Panc1 (cell line): Measurements from ENCODE around the gene CARMIL1. TPM values are rescaled to one million over a fixed set of nuclear protein-coding genes. Genes with fewer than 3 reads are reported as not detected.

Experiments used
- ATAC-seq: fragments of 200-7000 bp; cut with Tn5 transposase; 2 replicates; pipeline ENCODE4 v1.9.1; 2020; ENCODE audit warnings: mild to moderate bottlenecking, moderate library complexity
- BruUV-seq: library from RNA; stranded (reverse); fragments of 400-500 nt; replicated peaks from 2 replicates; lab custom pipeline; 2021; lab: Mats Ljungman, UMichigan
- CTCF ChIA-PET: fragments of 300-600 bp; sonication (Branson Sonifier 250); formaldehyde crosslinking; loops from one replicate; lab custom pipeline; 2022; ENCODE audit warnings: antibody characterized with exemption; lab: Charles Lee
- POLR2A ChIA-PET: fragments of 300-600 bp; sonication (Branson Sonifier 250); formaldehyde crosslinking; loops from one replicate; lab custom pipeline; 2022; ENCODE audit warnings: antibody characterized with exemption; lab: Charles Lee
- DNase-seq: peaks from one replicate; pipeline ENCODE4 v3.0.0-alpha.2; 2010; ENCODE audit warnings: low read depth, low spot score
- H3K27ac ChIP-seq: 2 replicates; pipeline ENCODE4 v1.5.1; 2011; ENCODE audit warnings: mild to moderate bottlenecking, low read length, inconsistent platforms
- H3K27me3 ChIP-seq: fragments of 200-500 bp; sonication (Bioruptor generic); 2 replicates; pipeline ENCODE4 v1.6.0; 2014; ENCODE audit warnings: low read length, inconsistent platforms; ENCODE audit not compliant: control insufficient read depth, insufficient read depth
- H3K36me3 ChIP-seq: fragments of 200-500 bp; sonication (Bioruptor generic); 2 replicates; pipeline ENCODE4 v1.5.1; 2014; ENCODE audit warnings: inconsistent platforms, mild to moderate bottlenecking, low read length, moderate library complexity; ENCODE audit not compliant: control insufficient read depth, insufficient read depth
- H3K4me1 ChIP-seq: 2 replicates; pipeline ENCODE4 v1.5.1; 2011; ENCODE audit warnings: inconsistent platforms, mild to moderate bottlenecking, low read length, moderate library complexity; ENCODE audit not compliant: control insufficient read depth, insufficient read depth
- H3K4me3 ChIP-seq, 2 experiments: 2 replicates each; pipeline ENCODE4 v1.5.1; 2011 to 2012; ENCODE audit warnings: low read depth in 2 of 2, low read length in 2 of 2, mild to moderate bottlenecking in 2 of 2, inconsistent platforms in 1 of 2, moderate library complexity in 1 of 2
- H3K9me3 ChIP-seq: fragments of 200-500 bp; sonication (Bioruptor generic); 2 replicates; pipeline ENCODE4 v1.5.1; 2014; ENCODE audit warnings: low read depth, mild to moderate bottlenecking, inconsistent platforms, low read length, moderate library complexity; ENCODE audit not compliant: control insufficient read depth, insufficient read depth
- POLR2AphosphoS5 ChIP-seq: IDR thresholded peaks from 2 replicates; pipeline ENCODE4 v1.6.1; 2012; ENCODE audit warnings: mild to moderate bottlenecking, low read depth, low read length, moderate library complexity
- REST ChIP-seq, 2 experiments: IDR thresholded peaks; 2 replicates each; pipeline ENCODE4 v1.6.1; 2011 to 2012; ENCODE audit warnings: low read depth in 2 of 2, control low read depth in 1 of 2, low read length in 1 of 2, mild to moderate bottlenecking in 1 of 2, moderate library complexity in 1 of 2; ENCODE audit not compliant: insufficient read depth in 1 of 2
- SIN3A ChIP-seq: IDR thresholded peaks from 2 replicates; pipeline ENCODE4 v1.6.1; 2012; ENCODE audit warnings: low read depth, mild to moderate bottlenecking, low read length, moderate library complexity, borderline replicate concordance; ENCODE audit not compliant: insufficient read depth
- TCF7L2 ChIP-seq: IDR thresholded peaks from 2 replicates; pipeline ENCODE4 v1.6.1; 2011; ENCODE audit warnings: mild to moderate bottlenecking, low read depth, low read length, inconsistent platforms
- in situ Hi-C: cut with HindIII; loops from 2 replicates; pipeline ENCODE4 v1.10.0; 2016; ENCODE audit warnings: low sequenced_read_pairs, low pct_unique_long_range_greater_than_20kb
- intact Hi-C: fragments of 100-400 bp; cut with micrococcal nuclease; formaldehyde crosslinking; loops from one replicate; pipeline ENCODE4 v1.10.0; 2022; ENCODE audit not compliant: unreplicated experiment
- total RNA-seq: library from RNA; stranded (reverse); gene quantifications from one replicate; pipeline ENCODE4 v1.2.1, GENCODE V29; 2021; ENCODE audit not compliant: unreplicated experiment
- TF ChIP-seq, protein P1 (sequence below): fragments of 450-650 bp; IDR thresholded peaks from 2 replicates; pipeline ENCODE4 v1.5.1; 2017; ENCODE audit warnings: mild to moderate bottlenecking

Gene CARMIL1
- total RNA-seq, 1 experiment from 2014 or later, result 4.0 TPM

- in situ Hi-C loops, result no loop called here
- POLR2A ChIA-PET, result no interaction called here
Observed at GRCh38 chr6:25556516-25556915, 277.3 kb downstream of the CARMIL1 start.

DNA sequence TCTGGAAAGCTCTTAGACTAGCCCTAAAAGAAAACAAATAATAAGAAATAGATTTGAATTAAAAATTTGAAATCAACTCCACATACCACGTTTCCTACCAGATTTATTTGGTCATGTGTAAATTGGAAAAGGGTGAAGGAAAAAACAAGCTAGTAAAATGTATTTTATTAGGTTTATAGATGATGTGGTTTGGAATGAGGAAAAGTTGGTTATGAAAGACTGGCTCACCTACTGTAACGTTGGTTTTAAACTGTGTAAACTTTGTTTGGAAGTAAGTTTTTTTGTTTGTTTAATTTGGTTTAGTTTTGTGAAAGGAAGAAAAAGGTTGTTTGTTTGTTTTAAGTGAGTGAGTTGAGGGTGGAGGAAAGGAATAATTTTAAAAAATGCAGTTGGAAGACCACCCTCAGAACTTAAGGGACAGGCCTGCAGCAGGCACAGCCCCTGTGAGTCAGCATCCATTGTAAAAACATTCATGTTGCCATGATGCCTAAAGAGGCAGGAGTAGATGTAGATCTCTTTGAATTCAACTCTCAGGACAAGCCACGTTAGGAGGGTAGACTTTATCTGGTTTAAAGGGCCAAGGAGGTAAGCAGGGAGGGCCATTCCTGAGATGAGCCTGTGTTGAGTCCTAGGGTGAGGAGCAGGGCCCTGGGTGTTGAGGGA is 279.1 kb downstream of the CARMIL1 start:
- CTCF ChIA-PET, result no interaction called here

More at GRCh38 chr6:25556516-25556915, 277.3 kb downstream of the CARMIL1 start:
- H3K4me3 ChIP-seq, result no peak overlapping the region
- intact Hi-C loops, result loop anchor here (1.0 to 5.0 kb wide), 2 partner anchors 289 to 333 kb away; no protein-coding TSS in a partner anchor
- CTCF ChIA-PET, result interaction anchor here (0.6 to 1.8 kb wide), 4 partner anchors 23 to 620 kb away, joined by 3 to 6 read pairs (median 4); no protein-coding TSS in a partner anchor
- TF ChIP-seq POLR2AphosphoS5, result no peak
- TF ChIP-seq, protein P1, sequence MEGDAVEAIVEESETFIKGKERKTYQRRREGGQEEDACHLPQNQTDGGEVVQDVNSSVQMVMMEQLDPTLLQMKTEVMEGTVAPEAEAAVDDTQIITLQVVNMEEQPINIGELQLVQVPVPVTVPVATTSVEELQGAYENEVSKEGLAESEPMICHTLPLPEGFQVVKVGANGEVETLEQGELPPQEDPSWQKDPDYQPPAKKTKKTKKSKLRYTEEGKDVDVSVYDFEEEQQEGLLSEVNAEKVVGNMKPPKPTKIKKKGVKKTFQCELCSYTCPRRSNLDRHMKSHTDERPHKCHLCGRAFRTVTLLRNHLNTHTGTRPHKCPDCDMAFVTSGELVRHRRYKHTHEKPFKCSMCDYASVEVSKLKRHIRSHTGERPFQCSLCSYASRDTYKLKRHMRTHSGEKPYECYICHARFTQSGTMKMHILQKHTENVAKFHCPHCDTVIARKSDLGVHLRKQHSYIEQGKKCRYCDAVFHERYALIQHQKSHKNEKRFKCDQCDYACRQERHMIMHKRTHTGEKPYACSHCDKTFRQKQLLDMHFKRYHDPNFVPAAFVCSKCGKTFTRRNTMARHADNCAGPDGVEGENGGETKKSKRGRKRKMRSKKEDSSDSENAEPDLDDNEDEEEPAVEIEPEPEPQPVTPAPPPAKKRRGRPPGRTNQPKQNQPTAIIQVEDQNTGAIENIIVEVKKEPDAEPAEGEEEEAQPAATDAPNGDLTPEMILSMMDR, result peak; percentile 88
- H3K9me3 ChIP-seq, result no peaks in the 10 kb centered on the region
- H3K27me3 ChIP-seq, result no peaks in the 10 kb centered on the region
- no TSS peak for BruUV-seq
- H3K27ac ChIP-seq, result no peak overlapping the region
- H3K36me3 ChIP-seq, result no peaks in the 10 kb centered on the region; the same call in 1 of the 2 replicates
- DNase-seq, result peak; percentile 64
- H3K4me1 ChIP-seq, result no peaks in the 10 kb centered on the region
- peak; percentile 91 for ATAC-seq

More for the DNA sequence above, 279.1 kb downstream of the CARMIL1 start:
- intact Hi-C loops (loop anchor here (5.0 kb wide), 1 partner anchor 291 kb away; no protein-coding TSS in a partner anchor), in situ Hi-C loops (no loop called here)
- DNase-seq (no peak), ATAC-seq (no peak)
- no peaks in the 10 kb centered on the region; the same call in 1 of the 2 replicates for H3K36me3 ChIP-seq
- no peaks in the 10 kb centered on the region for H3K9me3 ChIP-seq
- POLR2A ChIA-PET, result no interaction called here
- TF ChIP-seq REST (IDR thresholded peaks at IDR 0.05; ENCODE audit: insufficient read depth in 1 of 2, low read depth in 2 of 2, low read length in 1 of 2), result no peak
- TF ChIP-seq POLR2AphosphoS5, result no peak
- no peak for TF ChIP-seq SIN3A
- no peak for TF ChIP-seq TCF7L2
- TF ChIP-seq, protein P1, result no peak
- H3K4me1 ChIP-seq, result no peaks in the 10 kb centered on the region
- H3K4me3 ChIP-seq, result no peak overlapping the region
- H3K27ac ChIP-seq, result no peak overlapping the region
- H3K27me3 ChIP-seq, result no peaks in the 10 kb centered on the region
- BruUV-seq, result no TSS peak
